ENCODE results near the gene UBE2H.

DNA sequence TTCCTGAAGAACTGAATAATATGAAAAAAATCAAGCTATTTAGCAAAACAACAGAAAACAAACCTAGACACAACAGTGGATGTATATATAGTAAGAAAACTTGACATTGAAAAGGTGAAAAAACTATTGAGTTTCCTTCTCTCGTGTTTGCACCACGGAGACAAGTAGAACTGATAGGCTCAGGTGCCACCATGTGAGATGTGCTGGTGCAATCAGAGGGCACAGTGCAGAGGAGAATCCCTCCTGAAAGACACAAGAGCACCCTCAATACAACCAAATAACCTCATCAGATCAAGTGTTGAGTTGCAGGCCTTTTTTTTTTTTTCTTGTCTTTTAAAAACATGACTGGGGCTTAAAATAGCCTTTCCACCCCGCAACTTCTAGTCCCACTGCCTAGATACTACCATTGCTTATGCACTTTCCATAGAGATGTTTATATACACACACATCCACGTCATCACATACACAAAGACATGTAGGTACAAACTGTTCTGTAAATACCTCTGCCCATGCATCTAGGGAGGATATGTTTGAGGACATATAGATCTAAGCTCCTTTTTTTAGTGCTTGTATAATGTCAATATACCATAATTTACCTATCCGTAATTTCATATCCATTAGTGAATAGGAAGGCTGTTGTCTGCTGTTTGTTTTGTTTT, 54.1 kb downstream of the UBE2H start:
- TF ChIP-seq HDGF (IDR thresholded peaks at IDR 0.05; ENCODE audit: borderline replicate concordance) = no peak
- TF ChIP-seq, protein P1, sequence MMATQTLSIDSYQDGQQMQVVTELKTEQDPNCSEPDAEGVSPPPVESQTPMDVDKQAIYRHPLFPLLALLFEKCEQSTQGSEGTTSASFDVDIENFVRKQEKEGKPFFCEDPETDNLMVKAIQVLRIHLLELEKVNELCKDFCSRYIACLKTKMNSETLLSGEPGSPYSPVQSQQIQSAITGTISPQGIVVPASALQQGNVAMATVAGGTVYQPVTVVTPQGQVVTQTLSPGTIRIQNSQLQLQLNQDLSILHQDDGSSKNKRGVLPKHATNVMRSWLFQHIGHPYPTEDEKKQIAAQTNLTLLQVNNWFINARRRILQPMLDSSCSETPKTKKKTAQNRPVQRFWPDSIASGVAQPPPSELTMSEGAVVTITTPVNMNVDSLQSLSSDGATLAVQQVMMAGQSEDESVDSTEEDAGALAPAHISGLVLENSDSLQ (IDR thresholded peaks at IDR 0.05) = no peak
- no peak for TF ChIP-seq LEF1 (IDR thresholded peaks at IDR 0.05; ENCODE audit: borderline replicate concordance)
- TF ChIP-seq SUZ12 (IDR thresholded peaks at IDR 0.05) = no peak
- TF ChIP-seq FOXA1 (IDR thresholded peaks at IDR 0.05) = no peak
- no peak for TF ChIP-seq CTBP1 (IDR thresholded peaks at IDR 0.05; ENCODE audit: borderline replicate concordance)
- TF ChIP-seq FOXM1 (IDR thresholded peaks at IDR 0.05; ENCODE audit: borderline replicate concordance) = no peak
